HCT116 (cell line): Measurements from ENCODE around the gene ACOXL. TPM values are rescaled to one million over a fixed set of nuclear protein-coding genes. Genes with fewer than 3 reads are reported as not detected.

ENCODE experiments used
- ATAC-seq: fragments of 200-7000 bp; cut with Tn5 transposase; 2 replicates; pipeline ENCODE4 v1.9.1; 2020; ENCODE audit warnings: mild to moderate bottlenecking, moderate library complexity
- BruUV-seq: library from RNA; stranded (reverse); fragments of 400-500 nt; replicated peaks from 2 replicates; lab custom pipeline; 2021; lab: Mats Ljungman, UMichigan
- CTCF ChIA-PET: fragments of 300-600 bp; sonication (Branson Sonifier 250); formaldehyde crosslinking; loops from one replicate; lab custom pipeline; 2021; ENCODE audit warnings: antibody characterized with exemption; lab: Charles Lee
- POLR2A ChIA-PET: fragments of 300-600, 350-600 bp; sonication (Branson Sonifier 250); formaldehyde crosslinking; loops from one replicate; lab custom pipeline; 2021; ENCODE audit warnings: antibody characterized with exemption; lab: Charles Lee
- RAD21 ChIA-PET, 2 experiments: fragments of 300-600 bp; sonication (Branson Sonifier 250); formaldehyde crosslinking; loops; one replicate each; lab custom pipeline; 2023; ENCODE audit warnings: low total read pairs in 2 of 2; ENCODE audit not compliant: uncharacterized antibody in 2 of 2, unreplicated experiment in 2 of 2, low non-redundant PET in 1 of 2; lab: Charles Lee
- DNase-seq: peaks from one replicate; pipeline ENCODE4 v3.0.0-alpha.2; 2010; ENCODE audit warnings: low read depth, low spot score
- H2AFZ ChIP-seq: fragments of 200-600 bp; shearing (Covaris generic), sonication (generic); 2 replicates; pipeline ENCODE4 v1.6.1; 2017; ENCODE audit warnings: low read depth, mixed run types, mixed read lengths, antibody characterized with exemption, low read length; ENCODE audit not compliant: poor library complexity, severe bottlenecking
- H3K27ac ChIP-seq: 2 replicates; pipeline ENCODE4 v1.5.1; 2012; ENCODE audit warnings: low read depth, low read length
- H3K27me3 ChIP-seq: fragments of 200-600 bp; sonication (generic); 2 replicates; pipeline ENCODE4 v1.6.1; 2016; ENCODE audit warnings: mixed run types, low read length, mixed read lengths; ENCODE audit not compliant: insufficient read depth
- H3K36me3 ChIP-seq, 2 experiments: fragments of 200-500 bp in 1 of 2; fragments of 200-600 bp in 1 of 2; sonication (Bioruptor generic) in 1 of 2; sonication (generic) in 1 of 2; 2 replicates each; pipeline versions ENCODE4 v1.5.1 to v1.6.1; 2014 to 2016; ENCODE audit warnings: low read length in 2 of 2, inconsistent platforms in 1 of 2, mixed read lengths in 1 of 2, mixed run types in 1 of 2; ENCODE audit not compliant: insufficient read depth in 2 of 2, control insufficient read depth in 1 of 2
- H3K4me1 ChIP-seq, 2 experiments: fragments of 200-600 bp in 1 of 2; sonication (generic) in 1 of 2; 2 replicates each; pipeline versions ENCODE4 v1.5.1 to v1.6.1; 2012 to 2017; ENCODE audit warnings: low read length in 2 of 2, inconsistent platforms in 1 of 2, mild to moderate bottlenecking in 1 of 2, mixed read lengths in 1 of 2, mixed run types in 1 of 2, moderate library complexity in 1 of 2; ENCODE audit not compliant: insufficient read depth in 2 of 2, control insufficient read depth in 1 of 2
- H3K4me2 ChIP-seq: fragments of 200-600 bp; sonication (generic); 2 replicates; pipeline ENCODE4 v1.6.1; 2017; ENCODE audit warnings: mixed run types, low read length, mixed read lengths
- H3K4me3 ChIP-seq, 2 experiments: fragments of 200-600 bp in 1 of 2; sonication (generic) in 1 of 2; replicated peaks in 1 of 2; 2 replicates each; pipeline ENCODE4 v1.5.1; 2011 to 2016; ENCODE audit warnings: low read length in 2 of 2, control low read depth in 1 of 2, low read depth in 1 of 2, mild to moderate bottlenecking in 1 of 2, mixed read lengths in 1 of 2, mixed run types in 1 of 2
- H3K79me2 ChIP-seq: fragments of 200-600 bp; sonication (generic); 2 replicates; pipeline ENCODE4 v1.6.1; 2017; ENCODE audit warnings: mild to moderate bottlenecking, mixed run types, low read length, moderate library complexity, mixed read lengths; ENCODE audit not compliant: insufficient read depth
- H3K9ac ChIP-seq: fragments of 200-600 bp; sonication (generic); 2 replicates; pipeline ENCODE4 v1.6.1; 2016; ENCODE audit warnings: low read length, mixed read lengths
- H3K9me2 ChIP-seq: fragments of 200-600 bp; sonication (generic), shearing (Covaris generic); 2 replicates; pipeline ENCODE4 v1.6.1; 2017; ENCODE audit warnings: mixed run types, mild to moderate bottlenecking, moderate library complexity; ENCODE audit not compliant: insufficient read depth
- H3K9me3 ChIP-seq, 2 experiments: fragments of 200-500 bp in 1 of 2; fragments of 200-600 bp in 1 of 2; sonication (Bioruptor generic) in 1 of 2; sonication (generic) in 1 of 2; 2 replicates each; pipeline ENCODE4 v1.6.1; 2014 to 2017; ENCODE audit warnings: low read length in 2 of 2, mixed read lengths in 2 of 2, inconsistent platforms in 1 of 2, low read depth in 1 of 2, mild to moderate bottlenecking in 1 of 2, mixed run types in 1 of 2, moderate library complexity in 1 of 2; ENCODE audit not compliant: control insufficient read depth in 1 of 2, insufficient read depth in 1 of 2
- H4K20me1 ChIP-seq: fragments of 200-600 bp; sonication (generic), shearing (Covaris generic); 2 replicates; pipeline ENCODE4 v1.6.1; 2017; ENCODE audit warnings: mixed run types, mild to moderate bottlenecking, moderate library complexity; ENCODE audit not compliant: insufficient read depth
- CBX3 ChIP-seq: IDR thresholded peaks from 2 replicates; pipeline ENCODE4 v1.6.1; 2012; ENCODE audit warnings: low read depth
- CEBPB ChIP-seq: IDR thresholded peaks from 2 replicates; pipeline ENCODE4 v1.6.1; 2012; ENCODE audit warnings: low read depth
- ELF1 ChIP-seq: IDR thresholded peaks from 2 replicates; pipeline ENCODE4 v1.6.1; 2012; ENCODE audit warnings: low read depth, borderline replicate concordance
- POLR2AphosphoS5 ChIP-seq: IDR thresholded peaks from 2 replicates; pipeline ENCODE4 v1.6.1; 2011; ENCODE audit warnings: mild to moderate bottlenecking, low read depth, low read length, moderate library complexity
- RAD21 ChIP-seq: IDR thresholded peaks from 2 replicates; pipeline ENCODE4 v1.6.1; 2012; ENCODE audit warnings: low read depth, mild to moderate bottlenecking
- SIN3A ChIP-seq: IDR thresholded peaks from 2 replicates; pipeline ENCODE4 v1.6.1; 2012; ENCODE audit warnings: low read depth
- intact Hi-C: fragments of 100-400 bp; cut with micrococcal nuclease; formaldehyde crosslinking; loops from 2 replicates; pipeline ENCODE4 v1.10.0; 2022
- total RNA-seq: library from RNA; stranded (reverse); gene quantifications from one replicate; pipeline ENCODE4 v1.2.1, GENCODE V29; 2021; ENCODE audit not compliant: unreplicated experiment
- TF ChIP-seq, protein P1 (sequence below): IDR thresholded peaks from 2 replicates; pipeline ENCODE4 v1.6.1; 2012; ENCODE audit warnings: low read depth

ACOXL gene
- total RNA-seq, 1 experiment from 2014 or later: 5.5 TPM

DNA sequence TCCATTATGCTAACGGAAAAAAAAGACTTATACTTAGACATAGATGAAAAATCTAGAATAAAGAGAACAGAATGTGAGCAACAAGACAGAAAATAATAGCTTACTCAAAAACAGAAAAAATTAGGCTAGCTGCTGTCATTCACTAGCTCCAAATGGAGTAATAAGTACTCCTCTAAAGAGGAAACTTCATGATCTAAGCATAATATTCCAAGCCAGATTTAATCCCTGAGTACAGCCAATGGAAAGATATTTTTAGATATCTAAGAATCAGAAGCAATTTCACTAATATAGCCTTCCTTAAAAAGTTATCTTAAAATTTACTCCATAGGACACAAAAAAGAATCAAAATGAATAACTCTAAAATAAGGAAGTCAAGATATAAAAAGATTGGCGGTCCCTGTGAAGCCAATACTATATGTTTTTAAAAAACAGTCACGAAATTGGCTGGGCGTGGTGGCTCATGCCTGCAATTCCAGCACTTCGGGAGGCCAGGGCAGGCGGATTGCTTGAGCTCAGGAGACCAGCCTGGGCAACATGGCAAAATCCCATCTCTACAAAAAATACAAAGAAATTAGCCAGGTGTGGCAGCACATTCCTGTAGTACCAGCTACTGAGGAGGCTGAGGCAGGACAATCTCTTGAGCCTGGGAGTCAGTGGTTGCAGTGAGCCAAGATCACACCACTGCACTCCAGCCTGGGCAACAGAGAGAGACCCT lies 265.1 kb downstream of the ACOXL start:
- Histone ChIP-seq H4K20me1 (no peaks in the 10 kb centered on the region), H3K9me3 (no peaks in the 10 kb centered on the region), H3K79me2 (no peaks in the 10 kb centered on the region), H3K4me1 (peaks cover 4 to 6% of the 10 kb centered on the region in 2 experiments; a peak in 3 of 4 replicates), H3K9ac (no peak overlapping the region), H3K4me3 (no peak overlapping the region), H2AFZ (no peak overlapping the region), H3K36me3 (no peaks in the 10 kb centered on the region), H3K4me2 (no peak overlapping the region), H3K9me2 (no peaks in the 10 kb centered on the region), H3K27me3 (no peaks in the 10 kb centered on the region), H3K27ac (no peak overlapping the region)
- ATAC-seq (no peak), DNase-seq (no peak)
- BruUV-seq: no TSS peak
- ChIA-PET CTCF (no interaction called here), POLR2A (no interaction called here), RAD21 (no interaction called here)
- intact Hi-C loops: no loop called here
- no peak for TF ChIP-seq CEBPB
- TF ChIP-seq, protein P1, sequence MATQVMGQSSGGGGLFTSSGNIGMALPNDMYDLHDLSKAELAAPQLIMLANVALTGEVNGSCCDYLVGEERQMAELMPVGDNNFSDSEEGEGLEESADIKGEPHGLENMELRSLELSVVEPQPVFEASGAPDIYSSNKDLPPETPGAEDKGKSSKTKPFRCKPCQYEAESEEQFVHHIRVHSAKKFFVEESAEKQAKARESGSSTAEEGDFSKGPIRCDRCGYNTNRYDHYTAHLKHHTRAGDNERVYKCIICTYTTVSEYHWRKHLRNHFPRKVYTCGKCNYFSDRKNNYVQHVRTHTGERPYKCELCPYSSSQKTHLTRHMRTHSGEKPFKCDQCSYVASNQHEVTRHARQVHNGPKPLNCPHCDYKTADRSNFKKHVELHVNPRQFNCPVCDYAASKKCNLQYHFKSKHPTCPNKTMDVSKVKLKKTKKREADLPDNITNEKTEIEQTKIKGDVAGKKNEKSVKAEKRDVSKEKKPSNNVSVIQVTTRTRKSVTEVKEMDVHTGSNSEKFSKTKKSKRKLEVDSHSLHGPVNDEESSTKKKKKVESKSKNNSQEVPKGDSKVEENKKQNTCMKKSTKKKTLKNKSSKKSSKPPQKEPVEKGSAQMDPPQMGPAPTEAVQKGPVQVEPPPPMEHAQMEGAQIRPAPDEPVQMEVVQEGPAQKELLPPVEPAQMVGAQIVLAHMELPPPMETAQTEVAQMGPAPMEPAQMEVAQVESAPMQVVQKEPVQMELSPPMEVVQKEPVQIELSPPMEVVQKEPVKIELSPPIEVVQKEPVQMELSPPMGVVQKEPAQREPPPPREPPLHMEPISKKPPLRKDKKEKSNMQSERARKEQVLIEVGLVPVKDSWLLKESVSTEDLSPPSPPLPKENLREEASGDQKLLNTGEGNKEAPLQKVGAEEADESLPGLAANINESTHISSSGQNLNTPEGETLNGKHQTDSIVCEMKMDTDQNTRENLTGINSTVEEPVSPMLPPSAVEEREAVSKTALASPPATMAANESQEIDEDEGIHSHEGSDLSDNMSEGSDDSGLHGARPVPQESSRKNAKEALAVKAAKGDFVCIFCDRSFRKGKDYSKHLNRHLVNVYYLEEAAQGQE: no peak
- no peak for TF ChIP-seq POLR2AphosphoS5
- no peak for TF ChIP-seq RAD21
- no peak for TF ChIP-seq CBX3
- TF ChIP-seq SIN3A: no peak
- no peak for TF ChIP-seq ELF1
